Measurements from ENCODE around the gene GFER.

DNA sequence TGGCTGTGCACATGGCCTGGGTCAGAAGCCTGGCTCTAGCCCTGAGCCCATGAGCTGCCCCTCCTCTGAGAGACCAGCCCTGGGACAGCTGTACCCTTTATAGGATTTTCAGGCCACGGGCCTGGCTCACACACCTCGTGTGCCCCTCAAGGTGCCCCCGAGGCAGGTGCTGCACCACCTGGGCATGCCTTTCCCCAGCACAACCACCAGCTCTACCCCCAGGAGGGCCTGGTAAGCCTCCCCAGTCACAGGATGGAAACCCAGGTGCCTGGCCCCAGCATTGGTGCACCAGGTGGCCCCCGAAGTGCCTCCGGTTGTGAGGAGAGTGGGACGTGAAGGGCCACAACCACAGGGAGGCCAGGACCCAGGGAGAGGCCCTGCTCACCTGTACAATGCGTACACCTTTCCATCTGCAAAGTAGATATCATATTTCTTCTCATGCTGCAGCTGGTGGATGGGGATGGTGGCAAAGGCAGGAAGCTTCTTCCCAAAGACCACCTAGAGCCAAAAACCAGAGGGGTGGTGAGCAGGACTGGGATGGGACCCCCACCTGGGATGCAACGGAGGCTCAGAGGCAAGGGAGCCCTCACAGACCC, 19.3 kb downstream of the GFER start:
- TF ChIP-seq, protein P1, sequence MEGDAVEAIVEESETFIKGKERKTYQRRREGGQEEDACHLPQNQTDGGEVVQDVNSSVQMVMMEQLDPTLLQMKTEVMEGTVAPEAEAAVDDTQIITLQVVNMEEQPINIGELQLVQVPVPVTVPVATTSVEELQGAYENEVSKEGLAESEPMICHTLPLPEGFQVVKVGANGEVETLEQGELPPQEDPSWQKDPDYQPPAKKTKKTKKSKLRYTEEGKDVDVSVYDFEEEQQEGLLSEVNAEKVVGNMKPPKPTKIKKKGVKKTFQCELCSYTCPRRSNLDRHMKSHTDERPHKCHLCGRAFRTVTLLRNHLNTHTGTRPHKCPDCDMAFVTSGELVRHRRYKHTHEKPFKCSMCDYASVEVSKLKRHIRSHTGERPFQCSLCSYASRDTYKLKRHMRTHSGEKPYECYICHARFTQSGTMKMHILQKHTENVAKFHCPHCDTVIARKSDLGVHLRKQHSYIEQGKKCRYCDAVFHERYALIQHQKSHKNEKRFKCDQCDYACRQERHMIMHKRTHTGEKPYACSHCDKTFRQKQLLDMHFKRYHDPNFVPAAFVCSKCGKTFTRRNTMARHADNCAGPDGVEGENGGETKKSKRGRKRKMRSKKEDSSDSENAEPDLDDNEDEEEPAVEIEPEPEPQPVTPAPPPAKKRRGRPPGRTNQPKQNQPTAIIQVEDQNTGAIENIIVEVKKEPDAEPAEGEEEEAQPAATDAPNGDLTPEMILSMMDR (IDR thresholded peaks at IDR 0.05) = no peak
- no peak for TF ChIP-seq POLR2A (IDR thresholded peaks at IDR 0.05)
